Fibroblast of lung (primary cell): ENCODE measurements around the gene FBLN1.

Source experiments
- EZH2 ChIP-seq: IDR thresholded peaks from 2 replicates; pipeline ENCODE4 v1.5.1; 2012; ENCODE audit warnings: low read length, control low read depth, mild to moderate bottlenecking; ENCODE audit errors: missing control alignments
- TF ChIP-seq, protein P1 (sequence below), 2 donors: IDR thresholded peaks in 1 of 2; conservative IDR thresholded peaks in 1 of 2; 1 replicate in 1 of 2; 2 replicates in 1 of 2; pipeline ENCODE4 v1.5.1; 2011 to 2012; ENCODE audit warnings: low read length in 2 of 2, control low read depth in 1 of 2, inconsistent platforms in 1 of 2, low read depth in 1 of 2, mild to moderate bottlenecking in 1 of 2

DNA sequence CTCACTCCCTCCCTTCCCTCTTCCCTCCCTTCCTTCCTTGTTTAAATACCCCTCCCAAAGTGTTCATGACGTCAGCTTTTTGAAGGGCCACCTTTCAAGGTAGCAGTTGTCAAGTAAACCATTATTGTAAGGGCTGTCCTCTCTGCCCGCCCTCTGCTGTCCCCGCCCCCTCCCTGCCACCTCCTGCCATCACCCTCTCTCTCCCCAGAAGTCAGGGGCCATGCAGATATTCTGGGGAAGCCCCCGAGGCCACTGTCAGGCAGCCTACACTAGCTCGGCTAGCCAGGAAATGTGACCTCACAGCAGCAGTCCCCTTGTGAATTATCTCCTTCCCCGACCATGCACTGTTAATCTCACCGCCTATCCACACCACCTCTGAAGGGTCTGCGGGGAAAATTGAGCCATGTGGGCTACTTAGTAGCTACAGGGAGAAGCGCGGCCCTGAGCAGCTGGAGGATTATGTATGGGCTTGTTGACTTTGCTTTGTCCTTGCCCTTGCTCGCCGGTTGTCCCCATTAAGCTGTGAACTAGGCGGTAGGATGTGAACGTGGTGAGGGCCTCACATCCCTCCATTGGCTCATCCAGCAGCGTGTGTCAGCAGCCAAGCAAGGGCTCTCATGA is 126.9 kb downstream of the FBLN1 start:
- TF ChIP-seq, protein P1, sequence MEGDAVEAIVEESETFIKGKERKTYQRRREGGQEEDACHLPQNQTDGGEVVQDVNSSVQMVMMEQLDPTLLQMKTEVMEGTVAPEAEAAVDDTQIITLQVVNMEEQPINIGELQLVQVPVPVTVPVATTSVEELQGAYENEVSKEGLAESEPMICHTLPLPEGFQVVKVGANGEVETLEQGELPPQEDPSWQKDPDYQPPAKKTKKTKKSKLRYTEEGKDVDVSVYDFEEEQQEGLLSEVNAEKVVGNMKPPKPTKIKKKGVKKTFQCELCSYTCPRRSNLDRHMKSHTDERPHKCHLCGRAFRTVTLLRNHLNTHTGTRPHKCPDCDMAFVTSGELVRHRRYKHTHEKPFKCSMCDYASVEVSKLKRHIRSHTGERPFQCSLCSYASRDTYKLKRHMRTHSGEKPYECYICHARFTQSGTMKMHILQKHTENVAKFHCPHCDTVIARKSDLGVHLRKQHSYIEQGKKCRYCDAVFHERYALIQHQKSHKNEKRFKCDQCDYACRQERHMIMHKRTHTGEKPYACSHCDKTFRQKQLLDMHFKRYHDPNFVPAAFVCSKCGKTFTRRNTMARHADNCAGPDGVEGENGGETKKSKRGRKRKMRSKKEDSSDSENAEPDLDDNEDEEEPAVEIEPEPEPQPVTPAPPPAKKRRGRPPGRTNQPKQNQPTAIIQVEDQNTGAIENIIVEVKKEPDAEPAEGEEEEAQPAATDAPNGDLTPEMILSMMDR (conservative IDR thresholded peaks at IDR 0.05 in 1 of 2, IDR thresholded peaks at IDR 0.05 in 1 of 2; ENCODE audit: low read depth in 1 of 2, low read length in 2 of 2), result no peak
- TF ChIP-seq EZH2, result no peak
